Lung microvascular endothelial cell (primary cell): ENCODE results near the gene CASR. TPM values are rescaled to one million over a fixed set of nuclear protein-coding genes. Genes with fewer than 3 reads are reported as not detected.

Source experiments
- DNase-seq, 2 donors: peaks; one replicate each; pipeline versions ENCODE4 v3.0.0 to v3.0.0-alpha.2; 2010; ENCODE audit warnings: low read depth in 2 of 2
- total RNA-seq: library from RNA; depleted of rRNA; stranded (reverse); fragments of >200 nt; gene quantifications from 2 replicates; pipeline ENCODE4 v1.2.1, GENCODE V29; 2014

Gene CASR
- total RNA-seq, 1 donor from 2014 or later = not detected

- DNase-seq = no peak
Measured at GRCh38 chr3:122213650-122214049, 30.2 kb downstream of the CASR start.

DNA sequence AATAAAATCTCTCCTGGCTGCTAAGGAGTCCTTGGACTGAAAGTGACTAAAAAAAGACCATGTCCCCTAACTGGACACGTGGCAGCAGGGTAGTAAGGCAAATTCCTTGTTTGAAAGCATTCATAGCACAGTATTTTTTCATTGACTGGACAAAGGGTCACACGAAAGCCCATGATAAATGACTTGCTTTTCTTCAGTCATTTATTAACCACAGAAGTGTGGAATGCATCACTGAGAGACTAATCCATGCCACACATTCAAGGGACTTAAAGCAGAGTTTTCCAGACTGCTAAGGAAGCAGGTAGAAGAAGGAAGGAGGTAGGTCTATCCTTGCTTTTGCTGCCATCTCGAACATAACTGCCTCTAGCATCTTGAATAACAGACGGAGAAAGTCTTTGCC is 31.2 kb downstream of the CASR start:
- no peak for DNase-seq

DNA sequence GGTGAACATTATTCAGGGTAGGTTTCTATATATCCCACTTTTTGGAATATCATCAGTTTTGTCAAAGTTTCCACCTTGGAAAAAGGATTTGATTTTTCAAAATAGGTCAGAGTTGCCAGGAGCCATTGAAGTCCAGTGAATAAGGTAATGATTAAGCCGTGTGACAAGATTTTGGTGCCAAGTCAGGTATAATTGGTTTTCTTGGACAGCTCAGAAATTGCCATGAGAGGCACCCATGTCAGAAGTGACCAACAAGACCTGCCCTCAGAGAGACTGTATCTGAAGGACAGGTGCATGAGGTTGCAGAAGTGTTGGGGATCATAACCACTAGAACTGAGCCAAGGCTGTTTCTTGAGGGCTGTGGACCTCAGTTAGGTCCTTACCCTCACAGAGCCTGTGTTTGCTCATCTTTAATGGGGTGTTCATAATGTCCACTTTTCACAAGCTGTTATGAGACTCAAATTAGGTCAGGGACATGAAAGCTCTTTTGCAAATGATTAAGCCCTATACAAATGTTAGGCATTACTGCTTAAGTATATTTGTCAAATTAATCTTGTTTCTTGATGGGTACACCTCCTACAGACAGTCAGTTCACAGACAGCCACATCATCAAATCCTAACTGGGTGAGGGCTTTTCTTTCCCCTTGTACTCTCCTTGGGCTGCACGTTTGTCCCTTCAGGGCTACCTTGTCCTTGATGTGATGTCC is 32.3 kb downstream of the CASR start:
- DNase-seq = no peak

DNA sequence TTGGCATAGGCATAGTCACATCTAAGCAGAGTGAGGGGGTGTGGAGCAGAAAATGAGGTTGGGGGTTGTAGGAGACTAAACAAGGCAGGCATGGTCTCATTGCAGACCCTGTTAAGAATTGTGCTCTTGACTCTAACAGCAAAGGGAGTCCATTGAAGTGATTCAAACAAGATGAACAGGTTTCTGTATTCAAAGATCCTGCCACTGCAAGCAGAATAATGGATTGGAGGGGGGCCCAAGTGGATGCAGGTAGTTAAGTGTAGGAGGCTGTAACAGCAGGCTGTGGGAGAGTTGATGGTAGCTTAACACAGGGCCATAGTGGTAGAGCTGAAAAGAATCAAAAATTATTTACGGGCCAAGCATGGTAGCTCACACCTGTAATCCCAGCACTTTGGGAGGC is 34.4 kb downstream of the CASR start:
- DNase-seq = no peak

DNA sequence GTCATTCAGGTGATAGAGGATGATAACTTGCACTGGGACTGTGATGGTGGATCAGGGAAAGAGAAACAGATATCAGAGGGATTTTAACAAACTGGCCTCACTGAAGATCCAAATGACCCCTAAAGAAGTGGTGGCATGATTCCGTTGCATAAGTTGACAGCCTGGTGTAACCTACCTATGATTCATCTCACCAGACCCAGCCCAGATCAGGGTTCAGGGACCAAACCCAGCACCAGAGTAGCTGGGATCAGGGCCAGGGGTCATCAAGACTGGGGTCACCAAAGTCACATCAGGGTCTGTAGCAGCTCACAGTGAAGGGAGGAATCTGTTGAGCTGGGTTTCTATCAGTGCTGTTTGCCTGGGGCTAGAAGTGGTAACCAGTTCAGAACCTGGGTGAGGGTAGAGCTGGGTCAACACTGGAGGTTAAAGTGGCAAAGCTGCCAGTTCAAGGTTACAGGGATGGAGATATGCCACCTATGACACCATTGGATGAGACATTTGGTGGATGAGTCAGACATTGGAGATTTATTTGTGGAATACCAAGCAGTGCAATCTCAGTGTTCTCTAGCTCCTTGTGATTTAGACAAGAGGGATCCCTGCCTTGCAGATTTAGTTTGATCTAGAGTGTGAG is 35.9 kb downstream of the CASR start:
- no peak for DNase-seq

- DNase-seq = no peak
Measured at GRCh38 chr3:122227036-122227781, 43.7 kb downstream of the CASR start.

GRCh38 chr3:122230174-122230573 is 46.7 kb downstream of the CASR start:
- no peak for DNase-seq

GRCh38 chr3:122231465-122232157 is 48.1 kb downstream of the CASR start:
- DNase-seq = no peak

GRCh38 chr3:122232485-122232884 is 49.0 kb downstream of the CASR start:
- DNase-seq = no peak

- DNase-seq = no peak
Measured at GRCh38 chr3:122233101-122233952, 49.9 kb downstream of the CASR start.

DNA sequence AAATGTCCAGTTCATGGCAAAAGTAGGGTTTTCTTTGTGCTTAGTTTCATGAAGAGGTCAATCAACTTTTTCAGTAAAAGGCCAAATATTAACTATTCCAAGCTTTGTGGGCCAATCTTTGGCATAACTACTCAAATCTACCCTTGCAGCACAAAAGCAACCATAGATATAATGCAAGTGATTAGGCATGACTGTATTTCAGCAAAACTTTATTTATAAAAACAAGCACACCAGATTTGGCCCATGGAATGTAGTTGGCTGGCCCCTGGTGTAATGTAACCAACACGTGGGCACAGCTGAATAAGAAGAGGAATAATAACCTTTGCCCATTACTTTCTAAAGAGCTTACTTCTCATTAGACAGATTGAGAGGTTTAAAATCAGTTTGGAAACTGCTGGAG is 50.6 kb downstream of the CASR start:
- DNase-seq = no peak

DNA sequence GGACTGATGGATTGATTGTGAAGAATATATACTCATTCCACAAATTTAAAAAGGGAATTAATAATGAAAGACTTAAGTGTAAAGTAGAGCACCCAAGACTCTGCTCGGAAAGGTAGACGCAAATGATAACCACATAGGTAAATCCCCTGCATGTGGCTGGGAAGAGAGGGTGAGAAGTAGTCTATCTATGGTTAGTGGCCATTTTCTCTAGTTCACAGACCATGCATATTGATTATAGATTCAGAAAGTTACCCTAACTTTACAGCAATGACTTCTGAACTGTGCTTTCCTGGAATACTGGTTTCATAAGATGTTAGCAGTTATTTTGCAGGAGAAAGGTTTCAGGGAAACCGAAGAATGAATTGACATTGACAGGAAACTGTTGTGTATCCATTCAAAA is 51.7 kb downstream of the CASR start:
- DNase-seq = no peak

GRCh38 chr3:122239112-122239511 is 55.6 kb downstream of the CASR start:
- no peak for DNase-seq

DNA sequence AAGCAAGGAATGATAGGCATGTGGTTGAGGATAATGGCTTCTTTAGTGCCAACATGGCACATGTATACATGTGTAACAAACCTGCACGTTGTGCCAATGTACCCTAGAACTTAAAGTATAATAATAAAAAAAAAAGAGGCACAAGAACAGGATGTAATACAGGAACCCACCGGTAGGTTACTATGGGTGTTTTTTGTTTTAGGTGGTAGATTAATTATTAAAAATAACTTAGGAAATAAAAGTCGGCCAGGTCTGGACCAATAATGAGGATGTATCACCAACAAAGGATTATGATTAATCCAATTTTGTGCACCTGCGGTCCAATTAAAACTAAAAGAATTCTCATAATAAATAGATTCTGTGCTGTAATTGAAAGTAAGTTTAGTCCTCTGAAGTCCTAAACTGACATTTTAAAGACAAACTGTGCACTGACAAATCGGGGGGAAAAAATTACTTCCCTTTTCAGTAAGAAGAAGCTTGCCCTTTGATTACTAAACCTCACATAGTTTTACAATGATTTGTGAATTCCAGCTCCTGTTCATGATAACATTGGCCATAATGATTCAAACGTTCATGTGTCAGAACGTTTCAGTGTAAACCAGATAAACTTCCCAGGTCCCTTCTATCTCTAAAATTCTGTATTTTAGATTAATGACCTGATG is 62.2 kb downstream of the CASR start:
- DNase-seq = no peak

GRCh38 chr3:122246199-122246598 is 62.7 kb downstream of the CASR start:
- no peak for DNase-seq

GRCh38 chr3:122247087-122247824 is 63.8 kb downstream of the CASR start:
- DNase-seq = no peak

DNA sequence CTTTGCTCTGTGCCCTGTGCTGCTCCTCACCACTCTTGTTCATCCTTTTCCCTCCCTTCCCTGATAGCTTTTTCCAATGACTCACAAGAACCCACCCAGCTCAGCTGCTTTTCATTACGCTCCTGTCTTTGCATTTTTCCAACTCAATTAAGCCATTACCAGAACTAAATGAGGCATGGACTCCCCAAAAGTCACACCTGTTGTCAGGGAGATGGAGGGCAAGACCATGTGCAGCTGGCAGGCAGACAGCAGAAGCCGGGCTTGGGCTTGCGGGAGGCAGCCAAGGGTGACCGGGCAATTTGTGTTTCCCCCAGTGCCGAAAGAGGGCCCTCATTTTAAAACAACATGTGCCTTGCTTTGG is 64.3 kb downstream of the CASR start:
- DNase-seq = no peak

DNA sequence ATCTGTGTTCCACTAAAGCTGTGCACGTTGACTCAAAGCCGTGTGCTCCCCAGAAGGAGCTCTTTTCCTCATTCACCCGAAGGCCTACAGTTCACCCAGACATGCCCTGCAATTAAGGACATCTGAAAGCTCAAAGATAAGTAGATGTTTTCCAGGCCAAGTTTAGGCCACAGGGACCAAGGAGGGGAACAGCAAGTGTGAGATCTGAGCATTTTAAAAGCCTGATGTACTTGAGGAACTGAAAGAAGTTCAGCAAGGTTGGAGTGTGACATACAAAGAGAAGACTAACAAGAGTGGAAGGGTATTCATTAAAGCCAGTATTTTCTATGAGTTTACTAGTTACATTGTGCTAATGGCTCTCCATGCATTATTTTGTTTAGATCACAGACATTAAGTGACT is 68.0 kb downstream of the CASR start:
- no peak for DNase-seq

DNA sequence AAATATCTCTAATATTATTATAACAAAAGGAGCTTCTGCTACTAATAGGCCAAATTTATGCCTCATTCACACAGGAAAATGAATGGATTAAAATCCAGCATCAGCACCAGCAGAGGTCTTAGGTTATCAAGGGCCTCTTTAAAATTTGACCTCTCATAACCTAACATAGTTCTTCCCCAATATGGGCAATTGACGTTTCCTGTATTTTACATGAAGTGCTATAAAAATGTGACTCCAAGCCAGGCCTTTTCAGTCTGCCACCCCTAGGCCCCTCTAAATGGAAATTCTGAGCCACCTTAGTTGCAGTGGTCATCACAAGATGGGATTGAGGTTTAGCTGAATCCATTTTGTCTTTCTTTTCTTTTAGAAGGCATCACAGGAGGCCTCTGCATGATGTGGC is 70.1 kb downstream of the CASR start:
- no peak for DNase-seq
